Measurements from ENCODE around the gene MAML2. TPM values are rescaled to one million over a fixed set of nuclear protein-coding genes. Genes with fewer than 3 reads are reported as not detected.

Gene MAML2
- total RNA-seq, 1 donor from 2014 or later, result 11.2 TPM

- intact Hi-C loops (cut with micrococcal nuclease), result no loop called here
These were observed 199.9 kb downstream of the MAML2 start for GRCh38 chr11:96143041-96143521.

GRCh38 chr11:96141626-96142025 is 201.4 kb downstream of the MAML2 start:
- intact Hi-C loops (cut with micrococcal nuclease), result no loop called here

- intact Hi-C loops (cut with micrococcal nuclease), result loop anchor here (5.0 kb wide), 1 partner anchor 48 kb away; no protein-coding TSS in a partner anchor
These were observed 203.3 kb downstream of the MAML2 start for GRCh38 chr11:96139691-96140090.

GRCh38 chr11:96137373-96137772 is 205.6 kb downstream of the MAML2 start:
- intact Hi-C loops (cut with micrococcal nuclease), result loop anchor here (5.0 kb wide), 1 partner anchor 50 kb away; no protein-coding TSS in a partner anchor

- intact Hi-C loops (cut with micrococcal nuclease), result loop anchor here (5.0 kb wide), 1 partner anchor 51 kb away; no protein-coding TSS in a partner anchor
These were observed 206.2 kb downstream of the MAML2 start for GRCh38 chr11:96136613-96137298.

GRCh38 chr11:96134602-96135001 is 208.4 kb downstream of the MAML2 start:
- intact Hi-C loops (cut with micrococcal nuclease), result loop anchor here (5.0 kb wide), 1 partner anchor 53 kb away; no protein-coding TSS in a partner anchor

GRCh38 chr11:96132437-96132836 is 210.6 kb downstream of the MAML2 start:
- intact Hi-C loops (cut with micrococcal nuclease), result no loop called here

GRCh38 chr11:96130061-96130620 is 212.9 kb downstream of the MAML2 start:
- intact Hi-C loops (cut with micrococcal nuclease), result loop anchor here (2.0 kb wide), 1 partner anchor 17 kb away; no protein-coding TSS in a partner anchor

GRCh38 chr11:96127596-96127959 is 215.4 kb downstream of the MAML2 start:
- intact Hi-C loops (cut with micrococcal nuclease), result no loop called here

DNA sequence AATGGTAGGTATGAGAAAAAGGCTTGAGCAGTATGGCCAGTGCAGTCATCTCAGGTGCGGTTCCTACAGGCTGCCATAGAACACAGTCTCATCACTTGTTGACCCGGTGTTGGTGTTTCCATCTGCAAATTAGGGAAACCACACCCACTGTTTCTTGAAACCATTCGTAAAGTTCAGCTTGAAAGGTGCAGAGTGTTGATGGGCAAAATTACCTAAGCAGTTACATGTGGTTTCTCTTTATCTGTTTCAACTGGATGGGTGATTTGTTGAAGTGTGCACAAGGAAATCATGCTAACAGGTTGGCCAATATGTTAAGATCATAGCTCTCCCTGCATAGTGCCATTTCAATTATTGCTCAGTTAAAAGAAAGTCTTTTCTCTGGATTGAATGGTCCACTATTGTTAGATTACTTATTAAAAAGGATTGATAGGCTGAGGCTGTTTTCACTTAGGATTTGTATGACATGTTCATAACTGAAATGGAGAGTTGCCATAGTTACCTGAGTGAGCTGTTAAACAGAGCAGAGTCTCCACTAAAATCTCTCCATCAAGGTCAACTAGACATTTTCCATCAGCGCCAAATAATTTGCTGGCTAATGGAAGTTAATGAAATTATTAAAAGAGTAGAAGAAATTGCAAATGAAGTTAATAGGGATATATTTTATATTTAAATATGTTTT is 215.9 kb downstream of the MAML2 start:
- intact Hi-C loops (cut with micrococcal nuclease), result no loop called here

DNA sequence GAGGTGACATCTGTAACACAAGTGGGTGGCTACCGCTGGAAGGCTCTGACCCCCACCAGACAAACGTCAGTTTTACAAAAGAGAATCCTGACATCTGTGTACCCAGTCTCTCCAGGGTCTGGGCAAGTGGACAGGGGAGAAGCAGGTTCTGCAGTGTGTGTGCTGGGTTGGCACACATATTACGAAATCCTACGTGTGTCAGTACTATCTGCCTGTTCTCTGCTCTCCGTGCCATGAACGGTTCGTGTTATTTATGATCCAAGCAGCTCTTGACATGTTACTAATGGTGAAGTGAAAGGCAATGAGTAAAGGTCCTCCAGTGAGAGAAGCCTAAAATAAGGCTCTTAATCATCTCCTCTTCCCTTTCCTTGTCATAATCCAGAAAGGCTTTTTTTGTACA is 217.6 kb downstream of the MAML2 start:
- intact Hi-C loops (cut with micrococcal nuclease), result no loop called here

GRCh38 chr11:96124155-96124554 is 218.8 kb downstream of the MAML2 start:
- intact Hi-C loops (cut with micrococcal nuclease), result no loop called here

GRCh38 chr11:96123301-96123700 is 219.7 kb downstream of the MAML2 start:
- intact Hi-C loops (cut with micrococcal nuclease), result no loop called here

GRCh38 chr11:96122601-96123074 is 220.4 kb downstream of the MAML2 start:
- intact Hi-C loops (cut with micrococcal nuclease), result no loop called here

DNA sequence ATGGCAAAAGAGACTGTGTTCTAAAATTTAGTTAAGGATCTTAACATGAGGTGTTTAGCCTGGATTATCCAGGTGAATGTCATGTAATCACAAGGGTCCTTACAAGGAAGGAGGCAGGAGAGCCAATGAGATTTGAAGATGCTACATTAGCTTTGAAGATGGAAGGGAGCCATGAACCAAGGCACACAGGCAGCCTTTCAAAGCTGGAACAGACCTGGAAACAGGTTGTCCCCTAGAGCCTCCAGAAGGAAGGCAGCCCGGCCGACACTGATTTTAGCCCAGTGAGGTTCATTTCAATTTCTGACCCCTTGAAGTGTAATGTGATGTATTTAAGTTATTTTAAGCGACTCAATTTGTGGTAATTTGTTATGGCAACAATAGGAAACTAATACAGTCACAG is 223.8 kb downstream of the MAML2 start:
- intact Hi-C loops (cut with micrococcal nuclease), result no loop called here

DNA sequence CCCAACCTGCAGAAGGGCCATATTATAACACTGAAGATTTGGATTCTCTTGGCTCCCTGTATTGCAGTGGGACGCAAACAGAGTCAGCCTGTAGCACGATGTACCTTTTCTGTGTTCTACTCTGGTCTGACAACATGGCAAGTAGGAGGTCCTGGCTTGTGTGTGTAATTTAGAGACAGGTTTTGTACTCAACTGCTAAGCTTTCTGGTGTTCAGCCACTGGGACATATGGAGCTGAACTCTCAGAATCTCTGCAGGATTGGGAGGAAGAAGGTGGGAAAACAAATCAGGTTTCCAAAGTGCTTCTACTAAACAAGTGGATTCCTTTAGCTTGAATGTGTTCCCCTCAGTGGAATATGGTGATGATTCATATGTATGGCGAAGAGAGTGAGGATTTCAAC is 226.6 kb downstream of the MAML2 start:
- intact Hi-C loops (cut with micrococcal nuclease), result no loop called here

DNA sequence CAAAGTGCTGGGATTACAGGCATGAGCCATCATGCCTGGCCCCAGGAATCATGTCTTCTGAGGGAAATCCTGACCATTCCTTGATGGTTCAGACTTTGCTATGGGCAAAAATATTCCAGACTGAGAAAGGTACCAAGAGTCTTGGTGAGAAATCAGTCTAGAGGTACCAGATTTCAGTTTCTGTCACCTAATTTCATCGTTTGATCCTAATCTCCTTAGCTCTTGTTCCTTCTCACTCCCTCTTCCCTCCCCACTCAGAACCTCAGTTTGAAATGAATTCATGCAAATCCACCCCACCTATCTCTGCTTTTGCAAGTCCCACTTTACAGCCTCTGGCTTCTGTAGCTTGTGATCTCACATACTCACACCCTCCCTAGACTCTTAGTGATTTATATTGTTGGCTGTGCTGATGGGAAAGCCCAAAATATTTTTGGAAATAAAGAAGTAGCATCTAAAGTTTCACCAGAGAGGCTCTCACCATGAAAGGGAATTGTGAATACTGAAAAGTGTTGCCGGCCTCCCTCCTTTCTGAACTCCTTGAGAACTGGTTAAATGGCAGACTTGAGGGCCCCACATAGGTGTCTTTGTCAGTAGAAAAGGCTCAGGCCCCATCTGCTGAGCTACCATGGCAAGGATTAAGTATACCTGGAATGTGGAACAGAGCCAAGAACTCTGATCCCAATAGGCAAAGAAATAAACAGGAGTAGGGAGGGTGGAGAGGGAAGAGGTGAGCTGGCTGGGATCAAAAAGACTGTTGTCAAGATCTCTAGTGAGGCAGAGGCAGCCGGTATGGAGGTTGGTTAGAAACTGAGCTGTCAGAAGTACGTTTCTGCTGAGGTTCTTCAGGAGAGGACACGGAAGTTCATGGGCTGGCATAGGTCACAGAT is 228.6 kb downstream of the MAML2 start:
- intact Hi-C loops (cut with micrococcal nuclease), result no loop called here

GRCh38 chr11:96113193-96113681 is 229.8 kb downstream of the MAML2 start:
- intact Hi-C loops (cut with micrococcal nuclease), result no loop called here

- intact Hi-C loops (cut with micrococcal nuclease), result no loop called here
These were observed 230.5 kb downstream of the MAML2 start for GRCh38 chr11:96112192-96113128.

DNA sequence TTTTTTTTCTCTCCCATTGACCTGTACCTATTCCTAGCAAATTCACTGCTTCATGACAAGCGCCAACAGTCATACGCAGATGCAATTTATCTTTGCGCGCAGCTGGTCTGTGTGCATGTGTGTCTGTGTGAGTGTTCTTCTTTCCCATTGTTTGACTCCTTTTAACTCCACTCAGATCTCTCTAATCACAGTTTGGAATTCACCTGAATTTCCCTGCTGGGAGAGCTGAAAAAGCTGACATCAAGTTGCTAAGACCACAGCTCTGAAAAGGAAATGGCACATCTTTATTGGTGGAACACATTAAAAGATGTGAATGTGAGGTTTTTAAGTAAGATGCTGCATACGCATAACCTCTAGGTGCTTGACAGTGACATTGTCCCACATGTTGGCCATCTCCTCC is 231.7 kb downstream of the MAML2 start:
- intact Hi-C loops (cut with micrococcal nuclease), result no loop called here
